Uterus (tissue), 2 donors: ENCODE data around the gene DUSP7.

Experiments used
- CTCF ChIP-seq, 4 experiments: fragments of 200-600 bp in 2 of 4; fragments of 450-650 bp in 2 of 4; sonication (generic) in 2 of 4; IDR thresholded peaks; one replicate each; pipeline ENCODE4 v1.5.1; 2016 to 2019; ENCODE audit warnings: antibody characterized with exemption in 4 of 4, mild to moderate bottlenecking in 2 of 4, moderate library complexity in 1 of 4
- POLR2A ChIP-seq, 2 donors: fragments of 450-650 bp; IDR thresholded peaks; one replicate each; pipeline ENCODE4 v1.6.1; 2016; ENCODE audit warnings: antibody characterized with exemption in 2 of 2, mild to moderate bottlenecking in 1 of 2, moderate library complexity in 1 of 2

- TF ChIP-seq CTCF (IDR thresholded peaks at IDR 0.05): no peak
- no peak for TF ChIP-seq POLR2A (IDR thresholded peaks at IDR 0.05)
Measured at GRCh38 chr3:52029053-52029452, 27.3 kb downstream of the DUSP7 start.
